GM21737 (cell line): ENCODE measurements around the gene RNF34.
"Not testable (repeated sequence)": the region's sequence is repeated elsewhere in the genome, so short reads cannot be mapped to it uniquely, and the experiment has no call there.

Experiments used
- ATAC-seq: cut with Tn5 transposase; IDR thresholded peaks from one replicate; pipeline ENCODE4 v1.9.1; 2021; ENCODE audit warnings: mild to moderate bottlenecking, moderate library complexity; ENCODE audit not compliant: unreplicated experiment

Gene RNF34, protein sequence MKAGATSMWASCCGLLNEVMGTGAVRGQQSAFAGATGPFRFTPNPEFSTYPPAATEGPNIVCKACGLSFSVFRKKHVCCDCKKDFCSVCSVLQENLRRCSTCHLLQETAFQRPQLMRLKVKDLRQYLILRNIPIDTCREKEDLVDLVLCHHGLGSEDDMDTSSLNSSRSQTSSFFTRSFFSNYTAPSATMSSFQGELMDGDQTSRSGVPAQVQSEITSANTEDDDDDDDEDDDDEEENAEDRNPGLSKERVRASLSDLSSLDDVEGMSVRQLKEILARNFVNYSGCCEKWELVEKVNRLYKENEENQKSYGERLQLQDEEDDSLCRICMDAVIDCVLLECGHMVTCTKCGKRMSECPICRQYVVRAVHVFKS

DNA sequence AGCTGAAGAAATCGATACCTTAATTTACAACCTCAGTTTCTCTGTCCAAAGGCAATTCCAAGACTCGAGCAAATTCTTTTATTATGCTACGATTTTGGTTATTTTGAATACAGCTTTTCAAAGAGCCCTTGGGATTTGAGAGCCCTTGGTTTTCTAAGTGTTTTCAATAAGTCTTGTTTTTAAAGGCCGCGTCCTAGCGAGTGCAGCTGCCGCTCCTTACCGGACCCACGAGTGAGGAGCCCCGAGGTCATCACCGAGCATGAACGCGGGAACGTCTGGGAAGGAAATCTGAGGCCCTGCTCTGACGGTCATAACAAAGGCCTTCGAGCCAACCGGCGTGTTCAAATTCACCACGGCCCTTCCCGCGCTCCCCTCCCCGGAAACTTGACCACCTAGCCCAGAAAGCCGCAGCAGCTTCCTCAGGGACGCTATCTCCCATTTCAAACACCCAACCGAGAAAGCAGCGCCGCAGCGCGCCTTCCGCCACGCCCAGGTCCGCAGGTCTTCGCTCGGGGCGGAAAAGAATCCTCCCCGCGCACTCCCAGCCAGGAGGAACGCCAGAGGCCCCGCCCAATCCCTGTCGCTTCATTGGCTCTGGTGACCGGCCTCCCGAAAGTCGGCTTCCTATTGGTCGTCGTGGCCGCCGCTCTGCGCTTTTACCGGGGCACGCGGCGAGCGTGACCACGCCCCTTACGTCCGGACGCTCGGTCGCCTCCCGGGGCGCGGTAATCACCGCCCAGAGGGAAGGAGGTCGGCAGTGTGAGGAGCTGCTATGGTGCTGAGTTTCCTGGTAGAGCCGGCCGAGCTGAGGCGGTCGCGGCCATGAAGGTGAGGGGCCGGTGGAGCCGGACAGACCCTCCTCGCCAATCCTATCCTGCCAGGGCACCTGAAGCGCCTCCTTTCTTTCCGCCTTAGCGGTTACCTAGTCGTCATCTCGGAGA, at the start of gene RNF34:
RNF34 (plus strand) TSS at position 728 of the 941 bp plus-strand sequence; CDS start at position 823, 95 bp downstream.
- peak; percentile 94 for ATAC-seq

DNA sequence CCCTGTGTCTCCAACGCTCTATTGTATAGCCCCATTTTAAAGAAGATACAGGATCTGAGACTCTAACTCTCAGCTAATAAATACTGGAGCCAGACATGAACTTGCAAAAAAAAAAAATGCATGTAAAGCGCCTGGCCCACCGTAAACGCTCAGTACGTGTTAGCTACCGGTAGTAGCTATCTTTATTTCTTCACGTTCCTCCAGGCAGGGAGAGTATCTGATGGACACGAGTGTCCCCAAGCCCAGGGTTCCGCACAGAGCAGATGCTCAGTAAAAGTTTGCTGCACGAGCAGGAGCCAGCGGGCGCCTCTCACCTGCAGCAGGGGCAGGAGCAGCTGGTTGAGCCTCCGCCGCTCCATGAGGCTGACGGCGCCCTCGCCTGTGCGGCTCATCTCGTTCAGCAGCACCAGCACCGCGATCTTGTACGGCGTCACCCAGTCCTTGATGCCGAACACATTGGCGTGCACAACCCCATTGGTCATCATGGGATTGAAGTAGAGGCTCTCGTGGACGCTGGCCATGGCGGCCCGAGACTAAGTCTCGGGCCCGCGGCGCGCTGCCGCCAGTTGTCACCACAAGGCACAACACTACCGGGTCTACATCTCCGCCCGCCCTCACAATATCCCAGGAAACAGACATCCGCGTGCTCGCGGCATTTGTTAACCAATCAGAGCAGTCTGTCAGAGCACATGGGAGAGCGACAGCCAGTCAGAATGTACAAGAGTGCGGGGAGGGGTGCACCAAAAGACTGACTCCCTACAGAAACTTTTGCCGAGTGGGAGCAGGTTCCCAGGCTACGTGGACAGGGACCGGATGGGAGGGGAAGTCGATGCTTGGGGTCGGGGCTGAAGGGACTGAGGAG, 47.9 kb upstream of the RNF34 start, which contains the start of gene ANAPC5:
ANAPC5 (minus strand) TSS at position 592 of the 862 bp plus-strand sequence; CDS start at position 521, 71 bp downstream.
- peak; percentile 97 for ATAC-seq

DNA sequence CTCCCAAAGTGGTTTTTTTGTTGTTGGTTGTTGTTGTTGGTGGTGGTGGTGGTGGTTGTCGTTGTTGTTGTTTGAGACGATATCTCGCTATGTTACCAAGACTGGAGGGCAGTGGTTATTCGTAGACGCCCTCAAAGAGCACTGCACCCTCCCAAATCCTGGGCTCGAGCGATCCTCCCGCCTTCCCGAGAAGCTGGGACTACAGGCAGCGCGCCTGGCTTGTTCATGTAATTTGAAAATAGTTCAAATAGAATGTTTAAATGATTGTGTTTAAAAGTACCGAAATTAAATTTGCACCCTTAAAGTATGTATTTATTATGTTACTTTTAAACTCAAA, 47.3 kb upstream of the RNF34 start:
- ATAC-seq, result no peak

DNA sequence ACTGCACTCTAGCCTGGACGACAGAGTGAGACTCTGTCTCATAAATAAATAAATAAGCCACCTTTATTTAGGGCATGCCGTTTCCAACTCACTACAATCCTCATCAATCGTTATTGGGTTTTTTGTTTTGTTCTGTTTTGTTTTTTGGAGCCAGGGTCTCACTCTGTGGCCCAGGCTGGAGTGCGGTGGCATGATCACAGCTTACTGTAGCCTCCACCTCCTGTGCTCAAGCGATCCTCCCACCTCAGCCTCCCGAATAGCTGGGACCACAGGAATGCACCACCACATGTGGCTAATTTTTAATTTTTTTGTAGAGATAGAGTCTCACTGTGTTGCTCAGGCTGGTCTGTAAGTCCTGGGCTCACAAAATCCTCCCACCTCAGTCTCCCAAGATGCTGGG, 44.1 kb upstream of the RNF34 start:
- ATAC-seq, result no peak

DNA sequence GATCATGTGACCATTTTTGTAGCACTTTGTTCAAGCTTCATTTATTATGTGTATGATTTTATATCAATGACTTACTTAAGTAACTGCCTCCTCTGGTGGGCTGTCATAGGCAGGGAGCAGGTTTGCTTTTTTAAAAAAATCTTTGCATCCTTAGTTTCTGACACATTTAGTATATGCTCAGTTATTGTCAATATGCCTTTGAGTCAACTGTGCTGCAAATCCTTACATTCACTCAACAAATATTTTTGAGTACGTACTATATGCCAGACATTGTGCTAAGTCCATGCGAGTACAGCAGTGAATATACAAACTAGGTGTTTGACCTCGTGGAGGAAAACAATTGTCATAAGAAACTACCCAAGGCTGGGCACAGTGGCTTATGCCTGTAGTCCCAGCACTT, 43.3 kb upstream of the RNF34 start:
- ATAC-seq, result no peak

DNA sequence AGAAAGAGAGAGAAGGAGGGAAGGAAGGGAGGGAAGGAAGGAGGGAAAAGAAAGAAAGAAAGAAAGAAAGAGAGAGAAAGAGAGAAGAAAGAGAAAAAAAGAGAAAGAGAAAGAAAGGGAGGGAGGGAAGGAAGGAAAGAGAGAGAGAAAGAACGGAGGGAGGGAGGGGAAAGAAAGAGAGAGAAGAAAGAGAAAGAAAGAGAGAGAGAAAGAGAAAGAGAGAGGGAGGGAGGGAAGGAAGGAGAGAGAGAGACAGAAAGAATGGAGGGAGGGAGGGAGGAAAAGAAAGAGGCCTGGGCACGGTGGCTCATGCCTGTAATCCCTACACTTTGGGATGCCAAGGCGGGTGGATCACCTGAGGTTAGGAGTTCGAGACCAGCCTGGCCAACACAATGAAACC, 42.6 kb upstream of the RNF34 start:
- no peak for ATAC-seq

DNA sequence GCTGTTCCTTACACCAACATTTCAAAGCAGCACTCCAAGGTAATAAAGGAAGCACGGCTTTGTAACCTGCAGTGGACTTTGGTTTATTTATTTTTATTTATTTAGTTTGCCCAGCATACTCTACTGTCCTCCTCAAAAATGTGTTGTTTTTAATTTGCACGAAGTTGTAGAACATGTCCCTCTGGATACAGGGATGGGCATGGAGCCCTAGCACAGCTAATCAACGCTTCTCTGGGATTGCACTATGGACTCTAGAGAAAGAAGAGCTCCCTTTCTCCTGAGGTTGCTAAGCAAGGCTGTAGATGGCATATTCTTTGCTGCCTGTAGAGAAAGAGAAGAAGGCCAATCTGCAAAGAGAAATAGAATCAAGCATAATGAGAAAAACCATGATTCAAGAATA, 41.8 kb upstream of the RNF34 start:
- no peak for ATAC-seq

DNA sequence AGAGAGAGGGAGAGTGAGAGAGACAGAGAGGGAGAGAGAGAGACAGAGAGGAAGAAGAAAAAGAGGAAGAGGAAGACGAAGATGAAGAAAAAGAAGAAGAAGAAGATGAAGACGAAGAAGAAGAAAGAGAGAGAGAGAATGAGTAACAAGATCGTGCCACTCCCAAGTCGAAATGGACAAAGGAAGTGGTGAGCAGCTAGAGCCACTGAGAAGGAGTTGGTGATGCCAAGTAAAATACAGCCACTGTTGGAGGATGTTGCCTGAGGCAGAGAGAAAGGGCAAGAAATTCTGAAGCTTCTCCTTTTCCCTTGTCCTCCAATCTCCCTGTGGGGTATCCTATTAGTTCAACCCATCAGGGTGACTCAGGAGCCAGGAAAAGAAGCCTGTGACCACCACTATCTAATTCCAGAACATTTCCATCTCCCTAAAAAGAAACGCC, 35.2 kb upstream of the RNF34 start:
- ATAC-seq, result no peak

DNA sequence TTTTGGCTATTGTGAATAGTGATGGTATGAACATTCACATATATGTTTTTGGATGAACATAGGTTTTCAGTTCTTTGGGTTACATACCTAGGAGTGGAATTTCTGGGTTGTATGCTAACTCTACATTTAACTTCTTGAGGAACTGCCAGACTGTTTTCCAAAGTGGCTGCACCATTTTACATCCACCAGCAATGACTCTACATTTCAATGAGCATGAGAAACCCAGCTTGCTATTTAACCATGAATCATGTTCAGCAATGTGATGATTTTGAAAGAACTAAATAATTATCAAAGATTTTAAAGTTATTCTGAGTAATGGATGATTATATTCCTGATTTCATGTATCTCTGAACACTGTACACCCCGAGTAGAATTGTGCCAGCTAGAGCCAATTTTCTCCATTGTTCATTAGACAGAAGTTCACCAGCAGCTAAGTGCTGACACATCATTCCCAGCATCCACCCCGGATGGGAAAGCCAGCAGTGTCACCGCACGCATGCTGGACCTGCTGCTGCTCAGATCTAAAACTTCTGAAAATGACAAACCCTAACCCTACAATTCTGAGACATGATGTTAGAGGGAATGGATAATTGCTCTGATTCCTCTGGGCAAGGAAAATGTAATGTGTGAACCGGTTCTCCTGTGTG, 34.4 kb upstream of the RNF34 start:
- ATAC-seq, result no peak

DNA sequence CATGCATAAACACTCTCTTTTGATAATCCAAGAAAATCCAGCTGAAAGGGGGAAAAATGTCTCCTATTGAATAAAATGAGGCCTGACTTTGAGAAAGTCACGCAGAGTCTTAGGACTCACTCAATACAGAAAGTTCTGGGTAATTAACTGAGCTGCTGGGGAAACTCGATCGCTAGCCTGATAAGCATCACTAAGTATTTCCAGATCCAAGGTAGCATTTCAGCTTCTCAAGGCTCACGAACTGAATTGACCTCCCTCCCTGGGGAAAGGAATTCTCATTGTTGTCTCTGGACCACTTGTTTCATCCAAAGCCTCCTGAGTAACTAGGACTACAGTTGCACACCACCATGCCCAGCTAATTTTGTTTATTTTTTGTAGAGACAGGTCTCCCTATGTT, 33.9 kb upstream of the RNF34 start:
- ATAC-seq, result no peak

DNA sequence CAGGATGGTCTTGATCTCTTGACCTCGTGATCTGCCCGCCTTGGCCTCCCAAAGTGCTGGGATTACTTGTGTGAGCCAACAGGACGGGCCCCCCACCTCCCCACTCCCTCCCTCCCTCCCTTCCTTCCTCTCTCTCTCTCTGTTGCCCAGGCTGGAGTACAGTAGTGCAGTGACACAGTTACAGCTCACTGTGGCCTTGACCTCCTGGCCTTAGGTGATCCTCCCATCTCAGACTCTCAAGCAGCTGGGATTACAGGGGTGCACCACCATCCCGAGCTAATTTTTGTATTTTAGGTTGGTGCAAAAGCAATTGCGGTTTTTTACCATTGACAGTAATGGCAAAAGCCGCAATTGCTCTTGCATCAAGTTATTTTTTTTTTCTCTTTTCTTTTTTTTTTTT, 28.5 kb upstream of the RNF34 start:
- no peak for ATAC-seq

DNA sequence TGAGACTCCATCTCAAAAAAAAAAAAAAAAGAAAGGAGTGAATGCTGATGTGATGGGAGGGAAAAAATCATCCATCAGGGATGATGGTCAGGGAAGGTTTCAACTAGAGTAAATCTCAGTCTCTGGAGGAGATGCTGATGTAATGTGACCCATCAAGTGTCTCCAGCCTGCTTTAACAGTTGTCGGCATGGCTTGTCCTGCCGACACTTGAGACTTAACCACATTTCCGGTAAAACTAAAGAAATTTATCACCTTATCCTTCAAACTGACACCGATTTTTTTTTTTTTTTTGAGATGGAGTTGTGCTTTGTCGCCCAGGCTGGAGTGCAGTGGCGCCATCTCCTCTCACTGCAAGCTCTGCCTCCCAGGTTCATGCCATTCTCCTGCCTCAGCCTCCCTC, 26.2 kb upstream of the RNF34 start:
- ATAC-seq, result no peak

DNA sequence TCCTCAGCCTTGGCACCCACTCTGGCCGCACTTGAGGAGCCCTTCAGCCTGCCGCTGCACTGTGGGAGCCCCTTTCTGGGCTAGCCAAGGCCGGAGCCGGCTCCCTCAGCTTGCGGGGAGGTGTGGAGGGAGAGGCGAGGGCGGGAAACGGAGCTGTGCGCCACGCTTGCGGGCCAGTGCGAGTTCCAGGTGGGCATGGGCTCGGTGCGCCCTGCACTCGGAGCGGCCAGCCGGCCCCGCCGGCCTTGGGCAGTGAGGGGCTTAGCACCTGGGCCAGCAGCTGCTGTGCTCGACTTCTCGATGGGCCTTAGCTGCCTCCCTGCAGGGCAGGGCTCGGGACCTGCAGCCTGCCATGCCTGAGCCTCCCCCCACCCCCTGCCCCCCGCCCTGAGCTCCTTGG, 25.6 kb upstream of the RNF34 start:
- ATAC-seq, result not testable (repeated sequence)

DNA sequence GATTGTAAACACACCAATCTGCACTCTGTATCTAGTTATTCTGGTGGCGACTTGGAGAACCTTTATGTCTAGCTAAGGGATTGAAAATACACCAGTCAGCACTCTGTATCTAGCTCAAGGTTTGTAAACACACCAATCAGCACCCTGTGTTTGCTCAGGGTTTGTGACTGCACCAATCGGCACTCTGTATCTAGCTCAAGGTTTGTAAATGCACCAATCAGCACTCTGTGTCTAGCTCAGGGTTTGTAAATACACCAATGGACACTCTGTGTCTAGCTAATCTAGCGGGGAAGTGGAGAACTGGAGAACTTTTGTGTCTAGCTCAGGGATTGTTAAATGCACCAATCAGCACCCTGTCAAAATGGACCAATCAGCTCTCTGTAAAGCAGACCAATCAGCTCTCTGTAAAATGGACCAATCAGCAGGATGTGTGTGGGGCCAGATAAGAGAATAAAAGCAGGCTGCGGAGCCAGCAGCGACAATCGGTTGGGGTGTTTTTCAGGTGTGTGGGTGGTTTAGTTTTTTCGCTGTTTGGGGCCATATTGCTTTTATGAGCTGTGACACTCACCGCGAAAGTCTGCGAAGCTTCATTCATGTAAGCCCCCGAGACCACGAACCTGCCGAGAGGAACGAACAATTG, 24.9 kb upstream of the RNF34 start:
- not testable (repeated sequence) for ATAC-seq

DNA sequence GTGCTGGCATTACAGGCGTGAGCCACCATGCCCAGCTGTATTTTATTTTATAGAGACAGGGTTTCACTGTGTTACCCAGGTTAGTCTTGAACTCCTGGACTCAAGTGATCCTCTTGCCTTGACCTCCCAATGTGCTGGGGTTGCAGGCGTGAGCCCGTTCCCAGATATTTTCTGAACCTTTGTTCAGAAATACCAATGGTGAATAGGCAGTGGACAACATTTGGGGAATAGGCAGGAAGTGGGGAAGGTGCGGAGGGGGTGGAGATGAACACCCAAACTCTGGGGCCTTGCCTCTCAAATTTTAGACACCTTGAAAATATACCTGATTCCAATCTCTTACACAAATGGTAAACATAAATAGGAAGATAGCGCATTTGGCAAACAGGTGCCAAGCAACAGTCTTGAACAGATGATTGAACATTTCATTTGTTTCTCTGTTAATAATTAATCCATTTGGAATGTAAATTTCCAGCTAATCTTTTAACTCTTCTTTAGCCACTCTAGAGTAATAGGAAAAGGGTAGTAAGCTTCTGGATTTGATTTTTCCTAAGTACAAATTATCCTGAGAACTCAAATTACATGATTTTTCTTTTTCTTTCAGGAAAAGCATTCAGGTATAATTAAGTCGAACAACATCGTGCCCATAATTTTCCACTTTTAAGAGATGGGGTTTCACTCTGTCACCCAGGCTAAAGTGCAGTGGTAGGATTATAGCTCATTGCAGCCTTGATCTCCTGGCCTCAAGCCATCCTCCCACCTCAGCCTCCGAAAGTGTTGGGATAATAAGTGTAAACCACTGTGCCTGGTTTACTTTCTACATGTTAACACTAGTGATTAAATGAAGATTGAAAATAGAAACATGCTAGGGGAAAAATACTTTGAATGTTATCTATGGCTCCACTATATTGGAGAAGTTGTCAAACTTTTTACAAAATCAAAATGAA, 22.9 kb upstream of the RNF34 start:
- no peak for ATAC-seq

DNA sequence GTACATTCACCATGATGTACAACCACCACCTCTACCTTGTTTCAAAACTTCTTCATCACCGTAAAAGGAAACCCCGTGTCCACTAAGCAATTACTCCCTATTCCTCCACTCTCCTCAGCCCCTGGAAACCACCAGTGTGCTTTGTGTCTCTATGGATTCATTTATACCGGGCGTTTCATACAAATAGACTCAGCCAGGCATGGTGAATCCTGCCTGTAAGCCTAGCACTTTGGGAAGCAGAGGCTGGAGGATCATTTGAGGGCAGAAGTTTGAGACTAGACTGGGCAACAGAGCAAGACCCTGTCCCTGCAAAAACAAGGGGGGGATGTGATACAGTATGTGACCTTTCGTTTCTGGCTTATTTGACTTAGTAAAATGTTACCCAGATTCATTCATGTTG, 21.2 kb upstream of the RNF34 start:
- ATAC-seq, result no peak

DNA sequence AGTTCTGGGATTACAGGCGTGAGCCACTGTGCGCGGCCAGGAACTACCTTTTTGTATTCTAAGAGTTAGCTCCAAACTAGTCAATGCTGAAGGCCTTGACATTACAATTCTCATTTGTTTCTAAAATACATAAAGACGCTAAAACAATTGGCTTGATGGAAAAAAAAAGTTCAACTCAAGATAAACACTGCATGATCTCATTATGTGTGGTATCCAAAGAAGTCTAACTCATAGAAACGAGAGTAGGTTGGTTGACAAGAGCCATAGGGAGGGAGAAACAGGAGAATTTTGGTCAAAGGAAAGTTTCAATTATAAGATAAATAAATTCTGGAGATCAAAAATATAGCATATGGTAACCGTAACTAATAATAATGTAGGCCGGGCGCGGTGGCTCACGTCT, 20.0 kb upstream of the RNF34 start:
- ATAC-seq, result no peak

DNA sequence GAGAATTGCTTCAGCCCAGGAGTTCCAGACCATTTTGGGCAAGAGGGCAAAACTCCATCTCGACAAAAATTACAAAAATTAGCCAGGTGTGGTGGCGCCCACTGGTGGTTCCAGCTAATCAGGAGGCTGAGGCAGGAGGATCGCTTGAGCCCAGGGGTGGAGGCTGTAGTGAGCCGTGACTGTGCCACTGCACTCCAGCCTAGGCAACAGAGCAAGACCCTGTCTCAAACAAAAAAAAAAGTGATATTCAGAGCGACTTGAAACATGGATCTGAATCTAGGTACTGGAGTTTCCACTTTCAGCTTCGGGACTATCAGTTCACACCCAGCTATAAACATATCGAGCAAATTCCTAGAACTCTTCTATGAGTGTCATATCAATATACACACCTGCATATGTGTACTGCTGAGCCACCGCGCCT, 16.3 kb upstream of the RNF34 start:
- ATAC-seq, result no peak

DNA sequence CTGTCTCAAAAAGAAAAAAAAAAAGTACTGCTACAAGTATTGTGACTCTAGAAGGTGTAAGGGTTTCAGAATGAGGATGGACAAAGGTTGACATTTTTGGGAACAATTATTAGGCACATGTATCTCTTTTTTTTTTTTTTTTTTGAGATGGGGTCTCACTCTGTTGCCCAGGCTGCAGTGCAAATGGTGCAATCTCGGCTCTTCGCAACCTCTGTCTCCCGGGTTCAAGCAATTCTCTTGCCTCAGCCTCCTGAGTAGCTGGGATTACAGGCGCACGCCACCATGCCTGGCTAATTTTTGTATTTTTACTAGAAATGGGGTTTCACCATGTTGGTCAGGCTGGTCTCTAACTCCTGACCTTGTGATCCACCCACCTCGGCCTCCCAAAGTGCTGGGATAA, 15.0 kb upstream of the RNF34 start:
- ATAC-seq, result not testable (repeated sequence)
